H9 (cell line): ENCODE data around the gene CTLA4. TPM values are rescaled to one million over a fixed set of nuclear protein-coding genes. Genes with fewer than 3 reads are reported as not detected.

Source experiments
- DNase-seq: peaks from one replicate; pipeline ENCODE4 v3.0.0-alpha.2; 2017
- H2AFZ ChIP-seq: one replicate; pipeline ENCODE4 v1.6.1; 2013; ENCODE audit warnings: mild to moderate bottlenecking, low read length, control low read depth, moderate library complexity
- H2AK5ac ChIP-seq: 2 replicates; pipeline ENCODE4 v1.6.1; 2013; ENCODE audit warnings: low read length, control low read depth, mixed read lengths; ENCODE audit not compliant: insufficient read length
- H2BK120ac ChIP-seq: one replicate; pipeline ENCODE4 v1.6.1; 2013; ENCODE audit warnings: low read depth, mild to moderate bottlenecking, low read length, control low read depth, inconsistent platforms; ENCODE audit not compliant: poor library complexity, severe bottlenecking
- H2BK12ac ChIP-seq: 2 replicates; pipeline ENCODE4 v1.6.1; 2013; ENCODE audit warnings: low read length, control low read depth, mixed read lengths, low read depth; ENCODE audit not compliant: insufficient read length
- H2BK15ac ChIP-seq: 2 replicates; pipeline ENCODE4 v1.6.1; 2013; ENCODE audit warnings: low read depth, low read length, control low read depth
- H2BK20ac ChIP-seq: one replicate; pipeline ENCODE4 v1.6.1; 2013; ENCODE audit warnings: low read depth, mild to moderate bottlenecking, low read length, control low read depth, inconsistent platforms; ENCODE audit not compliant: poor library complexity, severe bottlenecking
- H2BK5ac ChIP-seq: 2 replicates; pipeline ENCODE4 v1.6.1; 2013; ENCODE audit warnings: low read length, control low read depth, mixed read lengths; ENCODE audit not compliant: insufficient read length
- H3K14ac ChIP-seq: 2 replicates; pipeline ENCODE4 v1.6.1; 2013; ENCODE audit warnings: low read length, control low read depth; ENCODE audit not compliant: insufficient read depth
- H3K18ac ChIP-seq: 2 replicates; pipeline ENCODE4 v1.6.1; 2013; ENCODE audit warnings: low read depth, mild to moderate bottlenecking, mixed read lengths, low read length, control low read depth; ENCODE audit not compliant: insufficient read length
- H3K23ac ChIP-seq: 2 replicates; pipeline ENCODE4 v1.6.1; 2013; ENCODE audit warnings: low read length, control low read depth, mixed read lengths, low read depth; ENCODE audit not compliant: insufficient read length
- H3K23me2 ChIP-seq: 2 replicates; pipeline ENCODE4 v1.6.1; 2013; ENCODE audit warnings: low read depth, mild to moderate bottlenecking, mixed read lengths, low read length, control low read depth; ENCODE audit not compliant: insufficient read length, poor library complexity, severe bottlenecking
- H3K27ac ChIP-seq: 2 replicates; pipeline ENCODE4 v1.5.1; 2013; ENCODE audit warnings: low read length, control low read depth, mixed read lengths, low read depth; ENCODE audit not compliant: insufficient read length
- H3K27me3 ChIP-seq: 2 replicates; pipeline ENCODE4 v1.6.1; 2013; ENCODE audit warnings: low read length, control low read depth, inconsistent platforms; ENCODE audit not compliant: insufficient read depth
- H3K4ac ChIP-seq: 2 replicates; pipeline ENCODE4 v1.6.1; 2013; ENCODE audit warnings: low read depth, mild to moderate bottlenecking, control low read depth, inconsistent platforms, low read length, moderate library complexity
- H3K4me1 ChIP-seq: 2 replicates; pipeline ENCODE4 v1.6.1; 2013; ENCODE audit warnings: low read length, control low read depth, inconsistent platforms; ENCODE audit not compliant: insufficient read depth
- H3K4me2 ChIP-seq: 2 replicates; pipeline ENCODE4 v1.6.1; 2013; ENCODE audit warnings: low read length, control low read depth, mixed read lengths; ENCODE audit not compliant: insufficient read length, insufficient read depth
- H3K56ac ChIP-seq: 2 replicates; pipeline ENCODE4 v1.6.1; 2013; ENCODE audit warnings: low read depth, mild to moderate bottlenecking, mixed read lengths, low read length, control low read depth; ENCODE audit not compliant: insufficient read length
- H3K79me1 ChIP-seq: 2 replicates; pipeline ENCODE4 v1.6.1; 2013; ENCODE audit warnings: low read depth, mild to moderate bottlenecking, moderate library complexity, low read length, control low read depth, inconsistent platforms; ENCODE audit not compliant: insufficient read depth, poor library complexity, severe bottlenecking
- H3K79me2 ChIP-seq: 2 replicates; pipeline ENCODE4 v1.6.1; 2013; ENCODE audit warnings: low read length, control low read depth, inconsistent platforms; ENCODE audit not compliant: insufficient read depth
- H3K9ac ChIP-seq: 2 replicates; pipeline ENCODE4 v1.6.1; 2013; ENCODE audit warnings: low read length, control low read depth, mixed read lengths; ENCODE audit not compliant: insufficient read length; ENCODE audit errors: extremely low read depth
- H3K9me3 ChIP-seq: one replicate; pipeline ENCODE4 v1.6.1; 2013; ENCODE audit warnings: low read depth, low read length, inconsistent platforms; ENCODE audit not compliant: control insufficient read depth
- H3T11ph ChIP-seq: one replicate; pipeline ENCODE4 v1.6.1; 2013; ENCODE audit warnings: mild to moderate bottlenecking, low read length, control low read depth, inconsistent platforms
- H4K20me1 ChIP-seq: one replicate; pipeline ENCODE4 v1.6.1; 2013; ENCODE audit not compliant: control insufficient read depth, insufficient read length, insufficient read depth
- H4K5ac ChIP-seq: 2 replicates; pipeline ENCODE4 v1.6.1; 2013; ENCODE audit warnings: low read depth, mild to moderate bottlenecking, mixed read lengths, low read length, control low read depth; ENCODE audit not compliant: insufficient read length
- H4K8ac ChIP-seq: replicated peaks from 2 replicates; pipeline ENCODE4 v1.6.1; 2013; ENCODE audit warnings: low read length, control low read depth, mixed read lengths, low read depth; ENCODE audit not compliant: insufficient read length
- H4K91ac ChIP-seq: 2 replicates; pipeline ENCODE4 v1.6.1; 2013; ENCODE audit warnings: low read depth, mild to moderate bottlenecking, moderate library complexity, mixed read lengths, low read length, control low read depth; ENCODE audit not compliant: insufficient read length
- H3K27ac Mint-ChIP-seq, 3 experiments: 2 replicates in 2 of 3; 3 replicates in 1 of 3; pipeline ENCODE4 v1.8.0; 2020 to 2021; ENCODE audit warnings: mixed read lengths in 3 of 3, mild to moderate bottlenecking in 1 of 3, moderate library complexity in 1 of 3
- H3K27me3 Mint-ChIP-seq: 2 replicates; pipeline ENCODE4 v1.8.0; 2021; ENCODE audit warnings: low read depth, mild to moderate bottlenecking, moderate library complexity, mixed read lengths
- H3K36me3 Mint-ChIP-seq, 3 experiments: 2 replicates in 2 of 3; 3 replicates in 1 of 3; pipeline ENCODE4 v1.8.0; 2020 to 2021; ENCODE audit warnings: low read depth in 3 of 3, mixed read lengths in 3 of 3; ENCODE audit not compliant: insufficient read depth in 1 of 3
- H3K4me1 Mint-ChIP-seq, 2 experiments: 2 replicates each; pipeline ENCODE4 v1.8.0; 2020; ENCODE audit warnings: mixed read lengths in 2 of 2
- H3K4me3 Mint-ChIP-seq, 2 experiments: 2 replicates in 1 of 2; 3 replicates in 1 of 2; pipeline ENCODE4 v1.8.0; 2020 to 2021; ENCODE audit warnings: mild to moderate bottlenecking in 2 of 2, mixed read lengths in 2 of 2, moderate library complexity in 1 of 2
- H3K9me3 Mint-ChIP-seq, 2 experiments: 2 replicates in 1 of 2; 3 replicates in 1 of 2; pipeline ENCODE4 v1.8.0; 2020; ENCODE audit warnings: mild to moderate bottlenecking in 2 of 2, mixed read lengths in 2 of 2, moderate library complexity in 1 of 2
- CTCF ChIP-seq: fragments of 200-600 bp; sonication (generic); conservative IDR thresholded peaks from 3 replicates; pipeline ENCODE4 v1.8.0; 2021; ENCODE audit warnings: antibody characterized with exemption, mild to moderate bottlenecking
- WGBS: extraction: QIAGEN DNeasy Blood & Tissue Kit; methylation state at CpG from one replicate; pipeline ENCODE4 v1.1.7; 2013; ENCODE audit warnings: missing lambda C conversion rate, low lambda C conversion rate, mixed read lengths; ENCODE audit not compliant: insufficient read length; ENCODE audit errors: extremely low coverage; 5-methylcytosine and 5-hydroxymethylcytosine counted together
- total RNA-seq: library from RNA; stranded (reverse); gene quantifications from 2 replicates; pipeline ENCODE4 v1.2.1, GENCODE V29; 2021

CTLA4 gene
- total RNA-seq, 1 experiment from 2014 or later, result not detected

GRCh38 chr2:203909974-203910373 lies 42.4 kb downstream of the CTLA4 start:
- Histone ChIP-seq H3K18ac (no peak overlapping the region), H4K20me1 (no peaks in the 10 kb centered on the region), H3K79me1 (no peaks in the 10 kb centered on the region), H3K4me2 (no peak overlapping the region), H2BK120ac (no peak overlapping the region), H3K27me3 (no peaks in the 10 kb centered on the region), H3K9ac (no peak overlapping the region), H3K23ac (no peak overlapping the region), H3K4me1 (peaks cover 5% of the 10 kb centered on the region; the same call in 1 of the 2 replicates), H3K14ac (no peak overlapping the region), H2BK20ac (no peak overlapping the region), H4K91ac (no peak overlapping the region), H2AK5ac (no peak overlapping the region), H3K9me3 (no peaks in the 10 kb centered on the region), H2BK12ac (no peak overlapping the region), H3K27ac (no peak overlapping the region), H3K4ac (no peak overlapping the region), H3K56ac (no peak overlapping the region), H4K5ac (no peak overlapping the region), H3K79me2 (no peaks in the 10 kb centered on the region), H3T11ph (no peak overlapping the region), H2AFZ (no peak overlapping the region), H2BK15ac (no peak overlapping the region; the same call in 1 of the 2 replicates), H4K8ac (no peak overlapping the region), H3K23me2 (no peaks in the 10 kb centered on the region), H2BK5ac (no peak overlapping the region)
- H3K4me3 Mint-ChIP-seq, result no peak overlapping the region
- no peak for DNase-seq
- no peaks in the 10 kb centered on the region for H3K27me3 Mint-ChIP-seq
- H3K36me3 Mint-ChIP-seq, result no peaks in the 10 kb centered on the region
- WGBS, result no CpG with 5 or more reads among the region's 5 CpGs
- no peak overlapping the region for H3K27ac Mint-ChIP-seq
- H3K4me1 Mint-ChIP-seq, result peaks cover 0 to 8% of the 10 kb centered on the region in 2 experiments; a peak in 2 of 4 replicates
- TF ChIP-seq CTCF, result peak; percentile 10; the same call in 1 of the 3 replicates
- H3K9me3 Mint-ChIP-seq, result no peaks in the 10 kb centered on the region
